ENCODE data around the gene IL4R.

DNA sequence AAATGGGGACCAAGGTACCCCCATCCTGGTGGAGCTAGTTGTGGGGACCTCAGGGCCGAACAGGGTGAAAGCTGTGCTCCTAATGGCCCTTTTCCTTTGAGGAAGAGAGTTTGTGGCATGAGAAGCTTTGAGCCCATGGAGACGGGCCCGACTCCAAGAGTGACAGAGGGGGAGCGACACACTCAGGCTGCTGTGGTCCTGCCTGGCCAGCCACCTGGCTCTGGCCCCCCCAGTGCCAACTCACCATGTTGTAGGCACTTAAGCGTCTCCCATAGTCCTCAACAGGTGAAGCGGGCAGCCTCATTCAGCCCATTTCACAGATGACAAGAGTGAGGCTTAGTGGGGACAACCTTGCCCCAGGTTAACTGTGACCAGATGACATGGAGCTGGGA lies 89.8 kb downstream of the IL4R start:
- TF ChIP-seq, protein P1, sequence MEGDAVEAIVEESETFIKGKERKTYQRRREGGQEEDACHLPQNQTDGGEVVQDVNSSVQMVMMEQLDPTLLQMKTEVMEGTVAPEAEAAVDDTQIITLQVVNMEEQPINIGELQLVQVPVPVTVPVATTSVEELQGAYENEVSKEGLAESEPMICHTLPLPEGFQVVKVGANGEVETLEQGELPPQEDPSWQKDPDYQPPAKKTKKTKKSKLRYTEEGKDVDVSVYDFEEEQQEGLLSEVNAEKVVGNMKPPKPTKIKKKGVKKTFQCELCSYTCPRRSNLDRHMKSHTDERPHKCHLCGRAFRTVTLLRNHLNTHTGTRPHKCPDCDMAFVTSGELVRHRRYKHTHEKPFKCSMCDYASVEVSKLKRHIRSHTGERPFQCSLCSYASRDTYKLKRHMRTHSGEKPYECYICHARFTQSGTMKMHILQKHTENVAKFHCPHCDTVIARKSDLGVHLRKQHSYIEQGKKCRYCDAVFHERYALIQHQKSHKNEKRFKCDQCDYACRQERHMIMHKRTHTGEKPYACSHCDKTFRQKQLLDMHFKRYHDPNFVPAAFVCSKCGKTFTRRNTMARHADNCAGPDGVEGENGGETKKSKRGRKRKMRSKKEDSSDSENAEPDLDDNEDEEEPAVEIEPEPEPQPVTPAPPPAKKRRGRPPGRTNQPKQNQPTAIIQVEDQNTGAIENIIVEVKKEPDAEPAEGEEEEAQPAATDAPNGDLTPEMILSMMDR (IDR thresholded peaks at IDR 0.05) = no peak
- no peak for TF ChIP-seq POLR2A (IDR thresholded peaks at IDR 0.05)

Data from Peyer's patch (tissue), 4 donors.